HG02938 (cell line): Measurements from ENCODE around the gene ZNF609.

ENCODE experiments used
- ATAC-seq: cut with Tn5 transposase; IDR thresholded peaks from one replicate; pipeline ENCODE4 v1.9.1; 2021; ENCODE audit warnings: mild to moderate bottlenecking, moderate library complexity; ENCODE audit not compliant: unreplicated experiment

The ZNF609 gene

DNA sequence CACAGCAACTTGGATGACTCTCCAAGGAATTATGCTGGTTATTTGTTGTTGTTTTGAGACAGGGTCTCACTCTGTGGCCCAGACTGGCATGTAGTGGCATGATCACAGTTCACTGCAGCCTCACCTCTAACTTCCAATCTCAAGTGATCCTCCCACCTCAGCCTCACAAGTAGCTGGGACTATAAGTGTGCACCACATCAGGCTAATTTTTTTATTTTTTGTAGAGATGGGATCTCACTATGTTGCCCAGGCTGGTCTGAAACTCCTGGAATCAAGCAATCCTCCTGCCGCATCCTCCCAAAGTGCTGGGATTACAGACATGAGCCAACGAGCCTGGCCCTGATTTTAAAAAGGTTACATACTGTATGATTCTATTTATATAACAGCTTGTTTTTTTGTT lies 252.0 kb downstream of the ZNF609 start:
- no peak for ATAC-seq

DNA sequence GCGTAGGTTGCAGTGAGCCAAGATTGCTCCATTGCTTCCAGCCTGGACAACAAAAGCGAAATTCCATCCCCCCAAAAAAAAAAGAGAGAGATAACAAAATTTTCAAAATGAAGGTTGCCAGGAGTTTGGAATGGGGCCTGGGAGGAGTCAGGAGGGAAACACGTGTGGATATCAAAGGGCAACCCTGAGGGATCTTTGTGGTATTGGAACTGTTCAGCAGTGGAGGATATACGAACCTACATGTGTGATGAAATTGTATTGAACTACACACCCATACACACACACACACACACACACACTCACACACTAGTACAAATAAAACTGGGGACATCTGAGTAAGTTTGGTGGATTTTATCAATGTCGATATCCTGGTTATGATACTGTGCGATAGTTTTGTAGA lies 253.2 kb downstream of the ZNF609 start:
- no peak for ATAC-seq

DNA sequence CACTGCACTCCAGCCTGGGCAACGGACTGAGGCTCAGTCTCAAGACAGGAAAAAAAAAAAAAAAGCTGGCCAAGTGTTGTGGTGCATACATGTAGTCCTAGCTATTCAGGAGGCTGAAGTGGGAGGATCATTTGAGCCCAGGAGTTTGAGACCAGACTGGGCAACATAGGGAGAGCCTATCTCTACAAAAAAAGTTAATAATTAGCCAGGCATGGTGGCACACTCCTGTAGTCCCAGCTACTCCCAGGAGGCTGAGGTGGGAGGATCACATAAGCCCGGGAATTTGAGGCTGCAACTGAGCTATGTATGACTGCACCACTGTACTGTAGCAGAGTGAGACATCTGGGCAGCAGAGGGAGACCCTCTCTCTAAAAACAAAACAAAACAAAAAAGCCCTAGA lies 256.1 kb downstream of the ZNF609 start:
- ATAC-seq, result no peak

DNA sequence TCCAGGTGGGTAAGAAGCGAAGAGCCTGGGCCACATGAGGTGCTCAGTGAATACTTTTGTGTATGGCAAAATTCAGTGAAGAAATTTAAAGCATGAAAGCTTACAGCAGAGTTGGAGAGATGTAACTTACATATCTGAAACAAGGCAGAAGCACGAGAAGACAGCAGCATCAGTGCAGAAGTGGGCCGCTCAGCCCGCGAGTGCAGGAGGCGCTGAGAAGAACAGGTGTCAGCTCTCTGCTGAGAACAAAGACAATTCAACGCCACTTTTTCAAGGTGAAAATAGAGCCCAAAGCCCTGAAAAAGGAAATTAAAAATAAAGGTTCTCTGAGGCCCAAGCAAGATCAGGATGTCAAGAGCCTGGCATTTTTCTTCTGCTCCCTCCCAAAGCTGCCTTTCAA lies 256.8 kb downstream of the ZNF609 start:
- no peak for ATAC-seq

DNA sequence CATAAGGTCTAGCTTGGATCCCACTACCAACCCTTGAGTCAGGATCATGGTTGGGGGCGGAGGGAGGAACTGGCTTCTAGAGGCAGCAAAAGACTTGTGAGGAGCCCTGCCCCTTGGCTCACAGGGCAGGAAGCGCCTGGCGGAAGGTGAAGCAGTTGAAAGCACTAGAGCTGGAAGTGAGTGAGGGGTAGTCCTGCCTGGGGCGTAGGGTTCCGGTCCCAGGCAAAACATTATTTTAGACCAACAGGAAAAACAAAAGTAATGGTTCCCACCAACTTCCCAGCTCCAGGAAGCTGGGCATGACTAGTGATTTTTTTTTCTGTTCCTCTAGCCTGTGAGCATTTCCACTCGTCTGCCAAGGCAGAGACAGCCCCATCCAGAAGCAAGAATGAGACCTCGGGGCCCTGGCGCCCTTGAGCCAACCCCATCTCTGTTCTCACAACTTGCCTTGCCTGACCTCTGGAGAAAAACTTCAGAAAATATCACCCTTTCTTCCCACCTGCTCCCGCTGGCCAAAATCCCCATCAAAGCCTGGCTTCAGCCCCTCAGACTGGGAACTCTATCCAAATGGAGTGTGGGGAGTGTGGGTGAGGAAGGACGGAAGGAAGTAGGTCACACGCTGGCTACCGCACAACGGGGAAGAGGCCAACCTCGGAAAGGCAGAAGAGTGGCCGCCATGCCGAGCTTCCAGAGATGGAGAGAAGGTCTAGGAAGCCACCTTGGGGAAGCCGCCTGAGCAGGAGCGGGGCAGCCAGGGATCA lies 257.5 kb downstream of the ZNF609 start:
- no peak for ATAC-seq

DNA sequence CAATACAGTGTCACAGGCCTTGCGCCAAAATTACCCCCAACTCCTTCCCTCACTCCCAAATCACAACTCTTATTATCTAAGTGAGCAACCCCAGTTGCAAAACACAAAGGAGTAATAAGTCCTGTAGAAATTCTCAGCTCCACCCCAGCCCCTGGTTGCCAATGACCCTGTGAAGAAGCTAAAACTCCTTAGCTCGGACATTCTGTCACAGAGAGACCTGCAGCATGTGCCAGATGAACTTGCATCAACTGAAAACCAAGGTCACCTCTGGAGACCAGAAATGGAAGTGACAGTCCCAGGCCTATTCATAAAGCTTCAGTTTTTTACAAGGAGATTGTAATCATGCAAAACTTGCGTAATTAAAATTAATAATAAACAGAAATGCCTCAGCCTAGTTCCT lies 259.8 kb downstream of the ZNF609 start:
- no peak for ATAC-seq

DNA sequence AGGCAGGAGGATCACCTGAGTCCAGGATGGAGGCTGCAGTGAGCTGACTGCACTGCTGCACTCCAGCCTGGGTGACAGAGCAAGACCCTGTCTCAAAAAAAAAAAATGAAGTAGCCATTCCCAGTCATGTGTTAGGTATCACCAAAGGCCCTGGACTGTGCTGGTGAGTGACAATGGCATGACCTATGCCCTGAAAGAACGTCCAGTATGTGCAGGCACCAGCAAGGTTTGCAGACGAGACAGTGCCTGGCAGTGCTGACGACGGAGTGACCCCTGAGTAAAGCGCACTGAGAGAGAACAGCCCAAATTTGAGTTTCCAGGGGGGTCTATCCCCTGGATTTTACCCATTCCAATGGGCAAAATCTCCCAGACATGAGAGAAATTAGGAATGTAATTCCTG lies 269.8 kb downstream of the ZNF609 start:
- ATAC-seq, result no peak

DNA sequence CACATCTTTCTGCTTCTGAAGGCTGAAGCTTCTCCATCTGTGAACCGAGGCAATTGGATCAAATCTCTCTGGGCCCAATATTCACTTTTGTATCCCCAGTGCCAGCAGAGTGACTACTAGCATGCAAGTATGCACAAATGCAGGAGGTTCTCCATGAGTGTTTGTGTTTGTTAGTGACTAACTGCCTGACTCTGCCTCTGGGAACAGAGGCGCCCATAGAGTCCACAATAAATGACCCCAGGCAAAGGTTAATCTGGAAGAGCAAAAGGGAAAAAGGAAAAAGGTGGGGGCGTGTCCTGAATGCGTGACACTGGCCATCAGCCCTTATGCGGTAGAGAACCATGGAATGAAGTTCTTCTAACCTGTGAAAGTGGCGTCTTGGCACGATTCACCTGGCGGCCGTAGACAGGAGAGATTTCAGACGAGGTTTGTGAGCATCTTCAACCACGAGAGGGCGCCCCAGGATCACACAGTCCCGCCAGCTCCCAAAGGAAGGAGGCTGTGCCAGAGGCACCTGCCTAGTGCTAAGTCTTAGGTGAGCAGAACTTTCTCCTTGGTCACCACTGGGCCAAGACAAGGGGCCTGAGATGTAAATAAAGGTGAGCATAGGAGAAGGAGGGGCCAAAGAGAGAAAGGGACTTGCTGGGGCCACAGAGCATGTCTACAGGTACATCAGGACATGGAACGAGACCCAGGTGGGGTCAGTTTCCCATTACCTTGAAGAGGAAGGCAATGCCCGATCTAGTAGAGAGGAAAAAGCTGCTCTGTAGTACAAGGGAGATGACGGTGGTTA lies 270.8 kb downstream of the ZNF609 start:
- no peak for ATAC-seq

DNA sequence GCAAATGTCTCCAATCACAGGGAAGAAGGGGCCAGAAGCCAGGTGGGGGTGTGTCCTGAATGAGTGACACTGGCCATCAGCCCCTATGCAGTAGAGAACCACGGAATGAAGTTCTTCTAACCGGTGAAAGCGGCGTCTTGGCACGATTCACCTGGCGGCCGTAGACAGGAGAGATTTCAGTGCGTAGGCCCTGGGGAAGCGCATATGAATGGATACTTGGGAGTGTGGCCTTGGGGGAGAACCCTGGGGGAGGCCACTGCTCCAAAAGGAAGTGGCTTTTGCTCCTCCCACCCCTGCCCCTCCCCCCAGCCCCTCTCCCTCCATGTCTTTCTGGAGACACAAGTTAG lies 271.4 kb downstream of the ZNF609 start:
- ATAC-seq, result no peak

DNA sequence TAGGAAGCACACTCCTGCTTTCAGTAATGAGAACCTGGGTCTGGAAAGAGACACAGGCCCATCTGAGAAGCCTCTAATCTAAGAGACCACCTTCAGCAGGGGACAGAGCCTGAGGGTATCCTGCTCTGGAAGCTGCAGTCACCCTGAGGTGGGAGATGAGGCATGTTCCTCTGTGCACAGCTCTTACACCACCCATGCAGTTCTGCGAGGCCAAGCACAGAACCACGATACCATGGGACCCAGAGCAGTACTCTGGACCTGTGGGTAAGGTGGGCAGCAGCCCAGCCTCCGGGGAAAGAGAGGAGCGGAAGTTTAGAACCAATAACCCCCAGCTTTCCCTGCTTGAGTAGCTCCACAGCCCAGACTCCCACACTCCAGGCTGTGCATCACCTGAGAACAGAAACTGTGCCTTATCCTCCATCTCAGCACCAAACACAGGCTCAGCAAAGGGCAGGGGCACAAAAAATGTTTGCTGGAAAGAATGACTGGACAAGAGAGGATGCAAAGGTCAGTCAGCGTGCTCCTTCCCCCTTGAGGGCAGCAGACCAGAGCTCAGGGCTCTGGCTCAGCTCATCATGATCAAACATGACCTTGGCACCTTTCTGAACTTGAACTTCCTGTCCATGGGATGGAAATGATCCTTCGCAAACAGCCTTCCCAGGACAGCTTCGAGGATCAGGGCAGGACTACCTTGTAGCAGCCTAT lies 271.9 kb downstream of the ZNF609 start:
- no peak for ATAC-seq
